HL-60 (cell line): ENCODE measurements around the gene KLHL26.

Experiments
- GABPA ChIP-seq: IDR thresholded peaks from 2 replicates; pipeline ENCODE4 v1.6.1; 2012; ENCODE audit warnings: low read depth
- POLR2AphosphoS5 ChIP-seq: IDR thresholded peaks from 2 replicates; pipeline ENCODE4 v1.6.1; 2012; ENCODE audit warnings: low read depth
- SPI1 ChIP-seq: IDR thresholded peaks from 2 replicates; pipeline ENCODE4 v1.6.1; 2012; ENCODE audit warnings: low read depth, mild to moderate bottlenecking, borderline replicate concordance
- TF ChIP-seq, protein P1 (sequence below): IDR thresholded peaks from one replicate; pipeline ENCODE4 v1.5.1; 2011; ENCODE audit warnings: low read length, control low read depth, inconsistent platforms; ENCODE audit not compliant: insufficient read depth
- TF ChIP-seq, protein P2 (sequence below): IDR thresholded peaks from 2 replicates; pipeline ENCODE4 v1.6.1; 2012; ENCODE audit warnings: low read depth; ENCODE audit not compliant: insufficient replicate concordance

DNA sequence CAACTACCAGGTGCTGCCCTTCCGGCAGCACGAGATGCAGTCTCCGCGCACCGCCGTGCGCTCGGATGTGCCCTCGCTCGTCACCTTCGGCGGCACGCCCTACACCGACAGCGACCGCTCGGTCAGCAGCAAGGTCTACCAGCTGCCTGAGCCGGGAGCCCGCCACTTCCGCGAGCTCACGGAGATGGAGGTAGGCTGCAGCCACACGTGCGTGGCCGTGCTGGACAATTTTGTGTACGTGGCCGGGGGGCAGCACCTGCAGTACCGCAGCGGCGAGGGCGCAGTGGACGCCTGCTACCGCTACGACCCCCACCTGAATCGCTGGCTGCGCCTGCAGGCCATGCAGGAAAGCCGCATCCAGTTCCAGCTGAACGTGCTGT, 31.4 kb downstream of the KLHL26 start:
- TF ChIP-seq, protein P1, sequence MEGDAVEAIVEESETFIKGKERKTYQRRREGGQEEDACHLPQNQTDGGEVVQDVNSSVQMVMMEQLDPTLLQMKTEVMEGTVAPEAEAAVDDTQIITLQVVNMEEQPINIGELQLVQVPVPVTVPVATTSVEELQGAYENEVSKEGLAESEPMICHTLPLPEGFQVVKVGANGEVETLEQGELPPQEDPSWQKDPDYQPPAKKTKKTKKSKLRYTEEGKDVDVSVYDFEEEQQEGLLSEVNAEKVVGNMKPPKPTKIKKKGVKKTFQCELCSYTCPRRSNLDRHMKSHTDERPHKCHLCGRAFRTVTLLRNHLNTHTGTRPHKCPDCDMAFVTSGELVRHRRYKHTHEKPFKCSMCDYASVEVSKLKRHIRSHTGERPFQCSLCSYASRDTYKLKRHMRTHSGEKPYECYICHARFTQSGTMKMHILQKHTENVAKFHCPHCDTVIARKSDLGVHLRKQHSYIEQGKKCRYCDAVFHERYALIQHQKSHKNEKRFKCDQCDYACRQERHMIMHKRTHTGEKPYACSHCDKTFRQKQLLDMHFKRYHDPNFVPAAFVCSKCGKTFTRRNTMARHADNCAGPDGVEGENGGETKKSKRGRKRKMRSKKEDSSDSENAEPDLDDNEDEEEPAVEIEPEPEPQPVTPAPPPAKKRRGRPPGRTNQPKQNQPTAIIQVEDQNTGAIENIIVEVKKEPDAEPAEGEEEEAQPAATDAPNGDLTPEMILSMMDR: no peak
- TF ChIP-seq, protein P2, sequence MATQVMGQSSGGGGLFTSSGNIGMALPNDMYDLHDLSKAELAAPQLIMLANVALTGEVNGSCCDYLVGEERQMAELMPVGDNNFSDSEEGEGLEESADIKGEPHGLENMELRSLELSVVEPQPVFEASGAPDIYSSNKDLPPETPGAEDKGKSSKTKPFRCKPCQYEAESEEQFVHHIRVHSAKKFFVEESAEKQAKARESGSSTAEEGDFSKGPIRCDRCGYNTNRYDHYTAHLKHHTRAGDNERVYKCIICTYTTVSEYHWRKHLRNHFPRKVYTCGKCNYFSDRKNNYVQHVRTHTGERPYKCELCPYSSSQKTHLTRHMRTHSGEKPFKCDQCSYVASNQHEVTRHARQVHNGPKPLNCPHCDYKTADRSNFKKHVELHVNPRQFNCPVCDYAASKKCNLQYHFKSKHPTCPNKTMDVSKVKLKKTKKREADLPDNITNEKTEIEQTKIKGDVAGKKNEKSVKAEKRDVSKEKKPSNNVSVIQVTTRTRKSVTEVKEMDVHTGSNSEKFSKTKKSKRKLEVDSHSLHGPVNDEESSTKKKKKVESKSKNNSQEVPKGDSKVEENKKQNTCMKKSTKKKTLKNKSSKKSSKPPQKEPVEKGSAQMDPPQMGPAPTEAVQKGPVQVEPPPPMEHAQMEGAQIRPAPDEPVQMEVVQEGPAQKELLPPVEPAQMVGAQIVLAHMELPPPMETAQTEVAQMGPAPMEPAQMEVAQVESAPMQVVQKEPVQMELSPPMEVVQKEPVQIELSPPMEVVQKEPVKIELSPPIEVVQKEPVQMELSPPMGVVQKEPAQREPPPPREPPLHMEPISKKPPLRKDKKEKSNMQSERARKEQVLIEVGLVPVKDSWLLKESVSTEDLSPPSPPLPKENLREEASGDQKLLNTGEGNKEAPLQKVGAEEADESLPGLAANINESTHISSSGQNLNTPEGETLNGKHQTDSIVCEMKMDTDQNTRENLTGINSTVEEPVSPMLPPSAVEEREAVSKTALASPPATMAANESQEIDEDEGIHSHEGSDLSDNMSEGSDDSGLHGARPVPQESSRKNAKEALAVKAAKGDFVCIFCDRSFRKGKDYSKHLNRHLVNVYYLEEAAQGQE: no peak
- TF ChIP-seq GABPA (no peak), POLR2AphosphoS5 (no peak), SPI1 (no peak)
